Stimulated activated CD4-positive, alpha-beta T cell treated with anti-CD3 and anti-CD28 coated beads, TNF-alpha, amount 100 ng/mL, for 48 hours (primary cell): ENCODE results near the gene ZNF532.

Source experiments
- DNase-seq, 3 donors: peaks; one replicate each; pipeline ENCODE4 v3.0.0-alpha.2; 2020; ENCODE audit warnings: low read depth in 3 of 3

ZNF532 gene

GRCh38 chr18:58947136-58947732, 82.6 kb downstream of the ZNF532 start:
- DNase-seq, result no peak

DNA sequence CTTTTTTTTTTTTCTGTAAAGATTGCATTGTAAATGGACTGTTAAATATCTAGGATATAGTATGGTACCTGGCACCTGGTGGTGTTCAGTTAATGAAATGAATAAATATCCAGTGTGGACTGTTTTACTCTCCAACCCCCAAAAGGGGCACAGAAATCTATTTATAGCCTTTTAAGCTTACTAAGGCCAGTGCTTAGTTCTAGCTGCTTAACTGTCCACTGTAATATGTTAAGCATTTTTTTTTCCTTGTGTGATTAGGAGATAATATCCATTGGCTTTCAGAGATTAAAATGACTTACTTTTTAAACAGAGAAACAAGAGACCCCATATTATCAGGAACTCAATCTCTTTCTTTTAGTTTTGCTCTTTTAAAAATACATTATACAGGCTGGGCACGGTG, 84.4 kb downstream of the ZNF532 start:
- no peak for DNase-seq

- DNase-seq, result no peak
Observed at GRCh38 chr18:58951986-58952702, 87.5 kb downstream of the ZNF532 start.

DNA sequence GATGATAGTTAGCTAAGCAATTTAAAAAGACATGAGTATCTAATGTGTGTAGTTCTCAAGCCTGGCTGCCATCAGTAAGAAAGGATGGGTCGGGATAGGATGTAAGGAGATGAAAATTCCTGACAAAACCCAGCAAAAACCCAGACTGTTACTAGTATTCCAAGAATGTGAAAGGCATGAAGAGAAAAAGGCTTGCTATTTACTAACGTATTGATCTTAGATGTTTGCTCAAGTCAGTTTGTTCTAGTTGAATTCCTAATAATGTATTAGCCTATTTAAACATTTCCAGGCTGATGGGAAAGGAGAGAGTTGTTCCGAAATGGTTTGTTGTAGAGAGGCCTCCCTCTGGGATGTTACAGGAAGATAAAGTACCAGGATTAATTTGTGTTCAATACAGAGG, 88.2 kb downstream of the ZNF532 start:
- no peak for DNase-seq

- no peak for DNase-seq
Observed at GRCh38 chr18:58953627-58954026, 89.0 kb downstream of the ZNF532 start.

DNA sequence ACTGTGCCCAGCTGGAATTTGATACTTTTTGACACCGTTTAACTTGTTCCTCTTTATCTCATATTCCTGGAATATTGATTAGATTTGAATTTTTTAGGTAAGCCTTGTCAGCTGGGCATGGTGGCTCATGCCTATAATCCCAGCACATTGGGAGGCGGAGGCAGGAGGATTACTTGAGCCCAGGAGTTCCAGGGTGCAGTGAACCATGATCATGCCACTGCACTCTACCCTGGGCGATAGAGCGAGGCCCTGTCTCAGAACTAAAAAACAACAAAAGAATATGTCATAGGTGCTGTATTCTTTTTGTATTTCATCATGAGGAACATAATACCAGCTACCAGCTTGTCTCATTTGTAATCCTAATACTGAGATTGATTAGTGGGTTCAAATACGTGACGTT, 90.3 kb downstream of the ZNF532 start:
- no peak for DNase-seq

GRCh38 chr18:58955738-58956137, 91.1 kb downstream of the ZNF532 start:
- DNase-seq, result no peak

GRCh38 chr18:58958628-58959027, 94.0 kb downstream of the ZNF532 start:
- DNase-seq, result no peak

DNA sequence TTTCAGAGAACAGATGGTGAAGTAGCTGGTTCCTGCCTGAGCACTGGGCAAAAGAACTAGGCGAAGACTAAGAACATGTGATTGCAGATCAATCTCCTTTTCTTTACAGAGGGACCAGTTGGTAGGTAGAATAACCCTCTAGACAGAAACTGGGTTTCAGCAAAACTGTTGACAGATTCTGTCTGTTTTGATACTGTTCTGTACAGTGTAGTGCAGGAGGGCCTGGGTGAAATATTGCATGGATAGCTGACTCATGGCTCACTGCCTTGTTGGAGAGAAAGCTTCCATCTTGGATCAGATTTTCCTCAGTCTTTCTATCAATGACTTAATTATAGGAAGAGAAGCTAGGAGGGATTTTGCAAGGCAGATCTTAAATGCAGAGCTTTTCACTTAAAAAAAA, 95.8 kb downstream of the ZNF532 start:
- DNase-seq, result no peak

- DNase-seq, result peak in 2 of 3 donors; percentile 10 to 17
Observed at GRCh38 chr18:58960946-58961722, 96.5 kb downstream of the ZNF532 start.

DNA sequence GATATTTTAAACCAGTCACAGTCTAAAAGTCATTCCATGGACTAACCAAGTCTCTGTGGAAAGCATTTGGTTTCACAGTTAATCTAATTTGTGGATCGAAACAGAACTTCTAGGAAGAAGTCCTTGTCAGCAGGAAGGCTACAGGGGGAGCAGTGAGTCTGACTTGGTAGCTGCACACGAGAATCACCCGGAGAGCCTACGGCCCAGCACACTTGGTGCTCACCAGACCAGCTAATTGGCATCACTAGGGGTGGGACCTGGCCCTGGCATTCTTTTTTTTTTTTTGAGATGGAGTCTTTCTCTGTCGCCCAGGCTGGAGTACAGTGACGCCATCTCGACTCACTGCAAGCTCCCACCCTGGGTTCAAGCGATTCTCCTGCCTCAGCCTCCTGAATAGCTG, 97.7 kb downstream of the ZNF532 start:
- DNase-seq, result no peak

GRCh38 chr18:58965291-58966004, 100.8 kb downstream of the ZNF532 start:
- no peak for DNase-seq

GRCh38 chr18:58966005-58966677, 101.5 kb downstream of the ZNF532 start:
- no peak for DNase-seq

GRCh38 chr18:58966704-58967103, 102.0 kb downstream of the ZNF532 start:
- DNase-seq, result no peak

- DNase-seq, result no peak
Observed at GRCh38 chr18:58967751-58968254, 103.1 kb downstream of the ZNF532 start.

GRCh38 chr18:58970943-58971790, 106.5 kb downstream of the ZNF532 start:
- no peak for DNase-seq

- DNase-seq, result no peak
Observed at GRCh38 chr18:58975296-58975695, 110.6 kb downstream of the ZNF532 start.

- DNase-seq, result no peak
Observed at GRCh38 chr18:58975781-58976180, 111.1 kb downstream of the ZNF532 start.

GRCh38 chr18:58977223-58977622, 112.5 kb downstream of the ZNF532 start:
- no peak for DNase-seq

DNA sequence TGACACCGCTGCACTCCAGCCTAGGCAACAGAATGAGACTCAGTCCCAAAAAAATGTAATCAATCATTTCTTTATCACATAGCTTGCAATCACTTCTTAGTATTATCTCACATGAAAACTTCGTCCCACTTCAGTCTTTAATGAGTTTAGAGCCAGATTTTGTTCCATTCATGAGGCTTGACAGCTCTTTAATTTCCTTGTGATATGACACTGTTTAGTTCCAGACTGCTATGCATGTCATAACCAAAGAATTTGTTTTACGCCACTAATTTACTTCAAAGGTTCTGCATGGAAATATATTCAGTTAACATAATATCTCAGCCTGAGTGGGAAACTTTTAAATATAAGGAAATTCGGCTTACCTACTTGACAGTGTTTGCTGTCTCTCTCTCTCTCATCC, 113.1 kb downstream of the ZNF532 start:
- DNase-seq, result no peak

- no peak for DNase-seq
Observed at GRCh38 chr18:58978916-58979315, 114.2 kb downstream of the ZNF532 start.
